ENCODE results near the gene ATXN1. TPM values are rescaled to one million over a fixed set of nuclear protein-coding genes. Genes with fewer than 3 reads are reported as not detected.

Gene ATXN1
- total RNA-seq, 1 experiment from 2014 or later = 5.6 TPM

GRCh38 chr6:16656451-16656850 is 104.8 kb downstream of the ATXN1 start:
- peaks cover 1% of the 10 kb centered on the region in 2 experiments; a peak in 1 of 5 replicates for H3K9me3 Mint-ChIP-seq
- H2BK15ac ChIP-seq (ENCODE audit: low read depth, low read length) = no peak overlapping the region
- peaks cover 7 to 8% of the 10 kb centered on the region in 2 experiments for H3K4me1 Mint-ChIP-seq
- no peak overlapping the region for H2BK5ac ChIP-seq (ENCODE audit: insufficient read length, low read length)
- no peak overlapping the region for H3T11ph ChIP-seq (ENCODE audit: low read length)
- H3K27me3 ChIP-seq (ENCODE audit: insufficient read depth, low read length) = no peaks in the 10 kb centered on the region
- no peak overlapping the region for H2BK20ac ChIP-seq (ENCODE audit: low read depth, low read length, poor library complexity, severe bottlenecking)
- H2AFZ ChIP-seq (ENCODE audit: low read length) = no peak overlapping the region
- DNase-seq = no peak
- H3K23ac ChIP-seq (ENCODE audit: insufficient read length, low read depth, low read length) = no peak overlapping the region
- no peak overlapping the region for H3K27ac ChIP-seq (ENCODE audit: insufficient read length, low read depth, low read length)
- H3K9ac ChIP-seq (ENCODE audit: extremely low read depth, insufficient read length, low read length) = no peak overlapping the region
- no peaks in the 10 kb centered on the region; the same call in 1 of the 2 replicates for H3K27me3 Mint-ChIP-seq (ENCODE audit: low read depth)
- no peak overlapping the region for H3K18ac ChIP-seq (ENCODE audit: insufficient read length, low read depth, low read length)
- 0 out of 2 replicates have a peak, but pooled peaks cover 1% of the 10 kb centered on the region for H3K4me1 ChIP-seq (ENCODE audit: insufficient read depth, low read length)
- no peaks in the 10 kb centered on the region for H3K79me1 ChIP-seq (ENCODE audit: insufficient read depth, low read depth, low read length, poor library complexity, severe bottlenecking)
- H3K9me3 ChIP-seq (ENCODE audit: control insufficient read depth, low read depth, low read length) = no peaks in the 10 kb centered on the region
- no peak overlapping the region for H2BK120ac ChIP-seq (ENCODE audit: low read depth, low read length, poor library complexity, severe bottlenecking)
- WGBS (ENCODE audit: extremely low coverage, insufficient read length, low lambda C conversion rate) = no CpG with 5 or more reads among the region's 4 CpGs
- H3K36me3 Mint-ChIP-seq (ENCODE audit: insufficient read depth in 1 of 3, low read depth in 3 of 3) = peaks cover 0 to 2% (median 0%) of the 10 kb centered on the region in 3 experiments; a peak in 1 of 7 replicates
- H3K56ac ChIP-seq (ENCODE audit: insufficient read length, low read depth, low read length) = no peak overlapping the region
- H3K14ac ChIP-seq (ENCODE audit: insufficient read depth, low read length) = no peak overlapping the region
- H2AK5ac ChIP-seq (ENCODE audit: insufficient read length, low read length) = no peak overlapping the region
- no peaks in the 10 kb centered on the region for H3K23me2 ChIP-seq (ENCODE audit: insufficient read length, low read depth, low read length, poor library complexity, severe bottlenecking)
- no peak overlapping the region for H3K4ac ChIP-seq (ENCODE audit: low read depth, low read length)
- no peak for TF ChIP-seq CTCF (conservative IDR thresholded peaks at IDR 0.05)
- no peak overlapping the region for H4K91ac ChIP-seq (ENCODE audit: insufficient read length, low read depth, low read length)
- no peaks in the 10 kb centered on the region for H3K79me2 ChIP-seq (ENCODE audit: insufficient read depth, low read length)
- no peak overlapping the region for H4K5ac ChIP-seq (ENCODE audit: insufficient read length, low read depth, low read length)
- no peak overlapping the region for H4K8ac ChIP-seq (replicated peaks; ENCODE audit: insufficient read length, low read depth, low read length)
- H4K20me1 ChIP-seq (ENCODE audit: control insufficient read depth, insufficient read depth, insufficient read length) = no peaks in the 10 kb centered on the region
- no peak overlapping the region for H2BK12ac ChIP-seq (ENCODE audit: insufficient read length, low read depth, low read length)
- H3K4me2 ChIP-seq (ENCODE audit: insufficient read depth, insufficient read length, low read length) = no peak overlapping the region
- H3K4me3 Mint-ChIP-seq = no peak overlapping the region
- H3K27ac Mint-ChIP-seq = no peak overlapping the region
